Measurements from ENCODE around the gene RASGRF2.

RASGRF2 gene

GRCh38 chr5:81209869-81210493 is 249.8 kb downstream of the RASGRF2 start:
- FAIRE-seq, result no peak
- no peak for DNase-seq (ENCODE audit: insufficient read length, low spot score)
- TF ChIP-seq CTCF (IDR thresholded peaks at IDR 0.05; ENCODE audit: insufficient read depth, missing control alignments), result no peak

DNA sequence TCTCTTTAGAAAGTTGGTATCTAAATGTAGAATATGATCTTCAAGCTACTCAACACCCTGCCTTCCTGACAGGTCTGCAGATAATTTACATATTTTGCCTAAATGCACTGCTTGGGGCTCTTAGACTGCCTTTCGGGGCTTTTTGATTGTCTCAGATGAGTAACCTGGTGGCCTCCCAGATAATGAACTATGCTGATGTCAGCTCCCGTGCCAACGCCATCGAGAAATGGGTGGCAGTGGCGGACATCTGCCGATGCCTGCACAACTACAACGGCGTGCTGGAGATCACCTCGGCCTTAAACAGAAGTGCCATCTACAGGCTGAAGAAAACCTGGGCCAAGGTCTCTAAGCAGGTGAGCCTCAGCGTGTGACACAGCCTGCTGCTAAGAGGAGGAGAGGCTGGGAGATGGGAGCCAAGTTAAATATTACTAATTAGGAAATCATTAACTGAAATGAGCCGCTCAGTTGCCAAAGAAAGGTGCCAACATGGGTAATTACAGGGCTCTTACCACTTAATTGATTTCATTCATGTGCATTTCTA is 252.1 kb downstream of the RASGRF2 start:
- DNase-seq (ENCODE audit: insufficient read length, low spot score) (no peak), FAIRE-seq (no peak)
- no peak for TF ChIP-seq CTCF (IDR thresholded peaks at IDR 0.05; ENCODE audit: insufficient read depth, missing control alignments)

DNA sequence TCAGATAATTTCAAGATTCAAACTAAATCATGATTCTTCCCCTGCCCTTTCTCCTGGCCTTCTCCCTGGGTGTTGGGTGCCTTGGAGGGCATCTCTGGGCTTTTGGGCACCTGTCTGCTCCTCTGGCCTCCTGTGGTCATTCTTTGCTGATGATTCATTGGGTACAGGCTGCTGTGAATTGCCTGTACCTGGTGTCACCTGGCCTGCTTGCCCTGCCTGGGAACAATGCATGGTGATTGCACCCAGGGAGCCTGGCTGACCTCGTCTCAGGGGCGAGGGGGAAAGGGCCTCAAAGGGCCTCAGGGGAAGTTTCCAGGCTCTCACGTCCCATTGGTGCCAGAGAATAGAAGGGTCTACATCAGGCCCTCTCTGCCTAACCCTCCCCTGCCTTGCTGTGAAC is 252.9 kb downstream of the RASGRF2 start:
- FAIRE-seq, result no peak
- DNase-seq (ENCODE audit: insufficient read length, low spot score), result no peak
- no peak for TF ChIP-seq CTCF (IDR thresholded peaks at IDR 0.05; ENCODE audit: insufficient read depth, missing control alignments)

DNA sequence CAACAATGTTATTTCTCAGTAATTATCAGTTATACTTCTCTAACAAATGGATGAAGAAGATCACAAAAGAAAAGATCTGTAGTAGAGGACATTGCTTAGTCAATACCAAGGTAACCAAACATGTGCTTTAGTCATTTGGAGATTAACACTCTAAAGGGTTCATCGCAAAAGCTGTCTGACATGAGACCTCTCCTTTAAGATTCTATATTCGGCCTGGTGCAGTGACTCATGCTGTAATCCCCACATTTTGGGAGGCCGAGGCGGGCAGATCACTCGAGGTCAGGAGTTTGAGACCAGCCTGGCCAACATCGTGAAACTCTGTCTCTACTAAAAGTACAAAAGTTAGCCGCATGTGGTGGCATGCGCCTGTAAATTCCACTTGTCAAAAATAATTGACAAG is 254.7 kb downstream of the RASGRF2 start:
- TF ChIP-seq CTCF (IDR thresholded peaks at IDR 0.05; ENCODE audit: insufficient read depth, missing control alignments), result no peak
- DNase-seq (ENCODE audit: insufficient read length, low spot score) (no peak), FAIRE-seq (no peak)

DNA sequence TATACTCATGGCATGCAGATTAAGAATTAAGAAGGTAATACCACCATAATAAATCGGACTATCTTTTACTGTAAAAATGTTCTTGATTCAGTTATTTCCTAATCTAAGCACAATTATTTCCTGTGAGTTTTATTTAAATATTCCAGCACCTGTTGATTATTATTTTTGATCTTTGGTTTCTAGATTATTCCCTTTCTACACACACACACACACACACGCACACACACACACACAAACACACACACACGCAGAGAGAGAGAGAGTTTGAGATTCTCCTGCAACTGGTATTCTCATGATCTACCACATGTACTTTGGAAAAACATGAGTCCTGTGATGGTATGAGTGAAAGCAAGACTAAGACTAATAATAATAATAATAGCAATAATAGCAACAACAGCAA is 256.0 kb downstream of the RASGRF2 start:
- no peak for TF ChIP-seq CTCF (IDR thresholded peaks at IDR 0.05; ENCODE audit: insufficient read depth, missing control alignments)
- FAIRE-seq, result no peak
- no peak for DNase-seq (ENCODE audit: insufficient read length, low spot score)

DNA sequence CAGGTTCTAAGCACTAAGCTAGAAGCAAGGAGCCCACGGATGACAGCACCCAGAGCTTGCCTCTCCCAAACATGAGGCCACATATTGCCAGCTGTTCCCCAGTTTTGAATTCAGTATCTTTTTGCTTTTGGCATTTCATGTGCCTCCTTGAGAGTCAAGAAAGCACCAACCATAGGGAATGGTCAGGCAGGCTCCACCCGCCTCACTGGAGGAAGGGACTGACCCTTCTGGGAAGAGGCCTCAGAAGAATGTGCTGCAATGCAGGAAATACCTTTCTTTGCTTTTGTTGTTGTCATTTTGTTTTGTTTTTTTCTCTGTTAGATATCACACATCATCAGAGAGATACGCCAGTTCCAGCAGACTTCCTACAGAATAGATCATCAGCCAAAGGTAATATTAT is 259.2 kb downstream of the RASGRF2 start:
- FAIRE-seq (no peak), DNase-seq (ENCODE audit: insufficient read length, low spot score) (no peak)
- TF ChIP-seq CTCF (IDR thresholded peaks at IDR 0.05; ENCODE audit: insufficient read depth, missing control alignments), result no peak

- TF ChIP-seq CTCF (IDR thresholded peaks at IDR 0.05; ENCODE audit: insufficient read depth, missing control alignments), result no peak
- no peak for DNase-seq (ENCODE audit: insufficient read length, low spot score)
- FAIRE-seq, result no peak
Measured at GRCh38 chr5:81222285-81222684, 262.1 kb downstream of the RASGRF2 start.

Data from D721Med (cell line).